ENCODE results near the gene DDX41. TPM values are rescaled to one million over a fixed set of nuclear protein-coding genes. Genes with fewer than 3 reads are reported as not detected.

Gene DDX41
- total and polyA plus RNA-seq, 7 donors, result 47.8 to 78.4 (median 55.1) TPM

DNA sequence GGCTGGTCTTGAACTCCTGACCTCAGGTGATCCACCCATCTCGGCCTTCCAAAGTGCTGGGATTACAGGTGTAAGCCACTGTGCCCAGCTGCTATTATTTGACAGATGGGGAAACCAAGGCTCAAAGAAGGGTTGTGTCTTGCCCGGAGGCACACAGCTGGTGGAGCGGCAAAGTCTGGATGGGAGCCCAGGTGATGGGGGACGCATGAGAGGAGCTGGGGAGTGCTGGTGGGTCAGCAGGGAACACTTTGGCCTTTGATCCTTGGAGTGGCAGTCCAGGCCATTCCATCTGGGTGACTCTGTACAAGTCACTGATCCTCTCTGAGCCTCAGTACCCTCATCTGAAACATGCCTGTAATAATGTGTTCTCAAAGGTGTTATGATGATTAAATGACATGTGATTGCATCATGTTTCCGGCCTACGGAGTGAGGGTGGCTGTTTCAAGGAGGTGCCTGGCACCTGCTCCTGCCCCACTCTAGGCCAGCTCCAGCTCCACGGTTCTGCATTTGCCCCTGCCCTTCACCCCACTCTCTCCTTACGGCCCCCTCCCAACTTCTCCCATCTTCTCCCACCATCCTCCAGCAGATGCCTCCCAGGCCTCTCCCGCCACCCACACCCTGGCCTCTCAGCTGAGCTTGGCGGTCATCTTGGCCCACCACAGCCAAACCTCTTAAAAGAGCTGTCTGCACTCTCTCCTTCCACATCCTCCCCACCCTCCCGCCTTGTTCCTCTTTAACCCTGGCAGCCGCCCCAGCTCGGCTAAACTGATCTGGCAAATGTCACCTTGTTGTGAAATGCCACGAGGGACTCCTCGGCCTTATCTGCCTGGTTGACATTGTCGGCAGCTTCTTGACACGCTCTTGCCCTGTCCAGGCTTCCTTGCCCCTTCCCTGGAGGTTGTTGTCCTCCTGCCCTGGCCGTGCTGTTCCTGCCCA lies 37.8 kb downstream of the DDX41 start:
- H3K36me3 ChIP-seq, result peaks cover 8 to 25% (median 16%) of the 10 kb centered on the region in 4 donors
- H3K4me1 ChIP-seq, result peaks cover 0 to 98% (median 96%) of the 10 kb centered on the region in 4 donors
- WGBS, 2 donors, result 42 to 67% methylated on average over 18 of the region's 18 CpGs
- intact Hi-C loops (cut with DNase I), result no loop called here
- peak overlapping the region; percentile 95 to 99 (median 96) for H3K27ac ChIP-seq
- no peaks in the 10 kb centered on the region for H3K9me3 ChIP-seq
- no peaks in the 10 kb centered on the region for H3K27me3 ChIP-seq
- peak; percentile 97 for DNase-seq
- TF ChIP-seq EP300 (IDR thresholded peaks at IDR 0.05) (peak in 1 of 4 donors; percentile 39), POLR2AphosphoS5 (IDR thresholded peaks at IDR 0.05) (peak; percentile 85 to 94 (median 90)), POLR2A (IDR thresholded peaks at IDR 0.05) (no peak)
- TF ChIP-seq, protein P1, sequence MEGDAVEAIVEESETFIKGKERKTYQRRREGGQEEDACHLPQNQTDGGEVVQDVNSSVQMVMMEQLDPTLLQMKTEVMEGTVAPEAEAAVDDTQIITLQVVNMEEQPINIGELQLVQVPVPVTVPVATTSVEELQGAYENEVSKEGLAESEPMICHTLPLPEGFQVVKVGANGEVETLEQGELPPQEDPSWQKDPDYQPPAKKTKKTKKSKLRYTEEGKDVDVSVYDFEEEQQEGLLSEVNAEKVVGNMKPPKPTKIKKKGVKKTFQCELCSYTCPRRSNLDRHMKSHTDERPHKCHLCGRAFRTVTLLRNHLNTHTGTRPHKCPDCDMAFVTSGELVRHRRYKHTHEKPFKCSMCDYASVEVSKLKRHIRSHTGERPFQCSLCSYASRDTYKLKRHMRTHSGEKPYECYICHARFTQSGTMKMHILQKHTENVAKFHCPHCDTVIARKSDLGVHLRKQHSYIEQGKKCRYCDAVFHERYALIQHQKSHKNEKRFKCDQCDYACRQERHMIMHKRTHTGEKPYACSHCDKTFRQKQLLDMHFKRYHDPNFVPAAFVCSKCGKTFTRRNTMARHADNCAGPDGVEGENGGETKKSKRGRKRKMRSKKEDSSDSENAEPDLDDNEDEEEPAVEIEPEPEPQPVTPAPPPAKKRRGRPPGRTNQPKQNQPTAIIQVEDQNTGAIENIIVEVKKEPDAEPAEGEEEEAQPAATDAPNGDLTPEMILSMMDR (IDR thresholded peaks at IDR 0.05), result no peak
- no peak overlapping the region for H3K4me3 ChIP-seq

- no peak for TF ChIP-seq EP300 (IDR thresholded peaks at IDR 0.05)
- no peak for TF ChIP-seq POLR2A (IDR thresholded peaks at IDR 0.05)
- TF ChIP-seq, protein P1 (IDR thresholded peaks at IDR 0.05), result no peak
- peak in 2 of 4 donors; percentile 49 to 60 for TF ChIP-seq POLR2AphosphoS5 (IDR thresholded peaks at IDR 0.05)
- Histone ChIP-seq H3K4me3 (no peak overlapping the region), H3K27ac (peak overlapping the region; percentile 95 to 99 (median 96)), H3K9me3 (no peaks in the 10 kb centered on the region), H3K36me3 (peaks cover 0 to 14% (median 5%) of the 10 kb centered on the region in 4 donors), H3K4me1 (peaks cover 0 to 93% (median 89%) of the 10 kb centered on the region in 4 donors), H3K27me3 (no peaks in the 10 kb centered on the region)
- intact Hi-C loops (cut with DNase I), result no loop called here
- 94% methylated on average over 13 of the region's 13 CpGs for WGBS, 2 donors
- no peak for DNase-seq
Observed at GRCh38 chr5:177477701-177478477, 38.9 kb downstream of the DDX41 start.

DNA sequence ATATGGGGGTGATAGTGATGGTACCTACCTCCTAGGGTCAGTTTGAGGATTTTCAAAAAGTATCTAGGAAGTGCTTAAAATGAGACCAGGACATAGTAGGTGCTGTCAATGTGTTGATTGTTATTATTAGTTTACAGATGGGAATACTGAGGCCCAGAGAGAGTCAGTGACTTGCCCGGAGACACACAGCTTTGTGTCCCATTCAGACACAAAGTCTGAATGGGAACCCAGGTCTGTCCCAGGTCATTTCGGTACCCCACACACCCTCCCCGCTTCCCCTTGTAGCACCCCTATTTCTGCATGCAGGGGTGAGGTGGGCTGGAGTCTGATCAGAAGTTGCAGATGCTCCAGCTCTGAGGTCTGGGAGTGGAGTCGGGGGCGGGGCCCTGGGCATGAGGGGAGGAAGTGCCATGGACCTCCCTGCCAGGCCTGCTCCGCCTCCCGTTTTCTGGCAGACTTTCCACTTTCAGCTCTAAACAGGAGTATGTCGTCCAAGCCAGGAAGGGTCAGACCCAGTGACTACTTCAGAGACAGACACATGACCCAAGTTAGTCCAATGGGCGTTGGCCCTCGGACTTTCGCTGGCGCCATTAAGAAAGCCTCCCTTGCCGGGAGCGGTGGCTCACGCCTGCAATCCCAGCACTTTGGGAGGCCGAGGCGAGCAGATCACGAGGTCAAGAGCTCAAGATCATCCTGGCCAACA lies 40.1 kb downstream of the DDX41 start:
- Histone ChIP-seq H3K36me3 (peaks cover 0 to 6% (median 3%) of the 10 kb centered on the region in 4 donors), H3K27ac (peak overlapping the region; percentile 95 to 99 (median 96)), H3K4me3 (no peak overlapping the region), H3K9me3 (no peaks in the 10 kb centered on the region), H3K4me1 (peaks cover 0 to 92% (median 90%) of the 10 kb centered on the region in 4 donors), H3K27me3 (no peaks in the 10 kb centered on the region)
- TF ChIP-seq POLR2AphosphoS5 (IDR thresholded peaks at IDR 0.05) (peak; percentile 59 to 82 (median 74)), EP300 (IDR thresholded peaks at IDR 0.05) (peak in 1 of 4 donors; percentile 10)
- TF ChIP-seq, protein P1 (IDR thresholded peaks at IDR 0.05), result no peak
- WGBS, 2 donors, result 79 to 83% methylated on average over 18 of the region's 18 CpGs
- intact Hi-C loops (cut with DNase I), result no loop called here
- peak; percentile 95 for DNase-seq

GRCh38 chr5:177475563-177476427 lies 41.0 kb downstream of the DDX41 start:
- Histone ChIP-seq H3K4me1 (peaks cover 0 to 92% (median 90%) of the 10 kb centered on the region in 4 donors), H3K9me3 (no peaks in the 10 kb centered on the region), H3K27me3 (no peaks in the 10 kb centered on the region), H3K27ac (peak overlapping the region; percentile 95 to 99 (median 96)), H3K4me3 (no peak overlapping the region), H3K36me3 (no peaks in the 10 kb centered on the region)
- DNase-seq, result no peak
- intact Hi-C loops (cut with DNase I), result no loop called here
- 72 to 78% methylated on average over 11 of the region's 11 CpGs for WGBS, 2 donors
- TF ChIP-seq POLR2AphosphoS5 (IDR thresholded peaks at IDR 0.05) (peak in 2 of 4 donors; percentile 47 to 66), POLR2A (IDR thresholded peaks at IDR 0.05) (no peak), EP300 (IDR thresholded peaks at IDR 0.05) (no peak)
- TF ChIP-seq, protein P1 (IDR thresholded peaks at IDR 0.05), result no peak

Data from sigmoid colon (tissue), 7 donors.